Right lung (tissue), 5 donors: ENCODE measurements around the gene PIGB. TPM values are rescaled to one million over a fixed set of nuclear protein-coding genes. Genes with fewer than 3 reads are reported as not detected.
"Not testable (repeated sequence)": the region's sequence is repeated elsewhere in the genome, so short reads cannot be mapped to it uniquely, and the experiment has no call there.

ENCODE experiments used
- DNase-seq, 2 donors: peaks; one replicate each; pipeline ENCODE4 v3.0.0-alpha.2; 2013
- polyA plus RNA-seq, 5 donors: library from polyadenylated mRNA; unstranded; fragments of 120-200 nt; gene quantifications; one replicate each; pipeline versions ENCODE4 v1.2.1 to v1.2.3, GENCODE V29; 2013; ENCODE audit warnings: inconsistent platforms in 1 of 5, low replicate concordance in 1 of 5; ENCODE audit not compliant: insufficient read length in 5 of 5, insufficient read depth in 1 of 5

PIGB gene
- polyA plus RNA-seq, 5 donors, result 17.5 to 23.3 (median 20.4) TPM

- no peak for DNase-seq
Measured at GRCh38 chr15:55372701-55373440, 53.8 kb downstream of the PIGB start.

GRCh38 chr15:55379095-55379494, 60.1 kb downstream of the PIGB start:
- DNase-seq, result no peak

- DNase-seq, result no peak
Measured at GRCh38 chr15:55381595-55381994, 62.6 kb downstream of the PIGB start.

- no peak for DNase-seq
Measured at GRCh38 chr15:55383687-55384086, 64.7 kb downstream of the PIGB start.

GRCh38 chr15:55387027-55387426, 68.0 kb downstream of the PIGB start:
- no peak for DNase-seq

GRCh38 chr15:55389264-55389607, 70.2 kb downstream of the PIGB start:
- DNase-seq, result no peak

- DNase-seq, result no peak
Measured at GRCh38 chr15:55394694-55395093, 75.7 kb downstream of the PIGB start.

GRCh38 chr15:55398243-55398642, 79.2 kb downstream of the PIGB start:
- no peak for DNase-seq

GRCh38 chr15:55400050-55400449, 81.0 kb downstream of the PIGB start:
- not testable (repeated sequence) for DNase-seq

- DNase-seq, result no peak
Measured at GRCh38 chr15:55401786-55402246, 82.8 kb downstream of the PIGB start.

- DNase-seq, result no peak
Measured at GRCh38 chr15:55402707-55403106, 83.7 kb downstream of the PIGB start.

GRCh38 chr15:55403531-55403930, 84.5 kb downstream of the PIGB start:
- no peak for DNase-seq

Other genes with a start within 250 kb of the PIGB start
- 100 to 1,000 TPM; 133 to 168 (median 150) TPM for gene RSL24D1, start 122.3 kb upstream of the PIGB start, polyA plus RNA-seq
- gene RAB27A, start 29.4 kb upstream of the PIGB start, polyA plus RNA-seq, result 10 to 100 TPM; 30.0 to 45.9 (median 36.8) TPM
- 10 to 100 TPM; 11.4 to 17.7 (median 13.2) TPM for gene PIGBOS1, start 99 bp upstream of the PIGB start, polyA plus RNA-seq
- 10 to 100 TPM; 24.2 to 35.8 (median 34.6) TPM for gene CCPG1, start 89.1 kb downstream of the PIGB start, polyA plus RNA-seq
- gene PIERCE2, start 89.3 kb downstream of the PIGB start, polyA plus RNA-seq, result 1 to 10 TPM; 3.1 to 4.2 (median 3.3) TPM
- gene DNAAF4, start 189.0 kb downstream of the PIGB start, polyA plus RNA-seq, result 1 to 10 TPM; 5.7 to 9.1 (median 7.5) TPM